A549 treated with GW870086 at 1 μM for 4 hours (cell line): ENCODE results near the gene ZNF524. TPM values are rescaled to one million over a fixed set of nuclear protein-coding genes. Genes with fewer than 3 reads are reported as not detected.

Source experiments
- total RNA-seq: library from RNA; stranded (reverse); fragments of 200-300 nt; extraction: Qiagen RNA extraction; gene quantifications from 5 replicates; pipeline ENCODE4 v1.2.3, GENCODE V29; 2022; ENCODE audit warnings: low read depth

Gene ZNF524, protein sequence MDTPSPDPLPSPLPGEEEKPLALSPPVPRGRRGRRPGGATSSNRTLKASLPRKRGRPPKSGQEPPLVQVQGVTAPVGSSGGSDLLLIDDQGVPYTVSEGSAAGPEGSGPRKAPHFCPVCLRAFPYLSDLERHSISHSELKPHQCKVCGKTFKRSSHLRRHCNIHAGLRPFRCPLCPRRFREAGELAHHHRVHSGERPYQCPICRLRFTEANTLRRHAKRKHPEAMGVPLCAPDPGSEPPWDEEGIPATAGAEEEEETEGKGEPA
- total RNA-seq = 12.5 to 17.5 TPM (median 16.0 TPM) in 5 replicates

DNA sequence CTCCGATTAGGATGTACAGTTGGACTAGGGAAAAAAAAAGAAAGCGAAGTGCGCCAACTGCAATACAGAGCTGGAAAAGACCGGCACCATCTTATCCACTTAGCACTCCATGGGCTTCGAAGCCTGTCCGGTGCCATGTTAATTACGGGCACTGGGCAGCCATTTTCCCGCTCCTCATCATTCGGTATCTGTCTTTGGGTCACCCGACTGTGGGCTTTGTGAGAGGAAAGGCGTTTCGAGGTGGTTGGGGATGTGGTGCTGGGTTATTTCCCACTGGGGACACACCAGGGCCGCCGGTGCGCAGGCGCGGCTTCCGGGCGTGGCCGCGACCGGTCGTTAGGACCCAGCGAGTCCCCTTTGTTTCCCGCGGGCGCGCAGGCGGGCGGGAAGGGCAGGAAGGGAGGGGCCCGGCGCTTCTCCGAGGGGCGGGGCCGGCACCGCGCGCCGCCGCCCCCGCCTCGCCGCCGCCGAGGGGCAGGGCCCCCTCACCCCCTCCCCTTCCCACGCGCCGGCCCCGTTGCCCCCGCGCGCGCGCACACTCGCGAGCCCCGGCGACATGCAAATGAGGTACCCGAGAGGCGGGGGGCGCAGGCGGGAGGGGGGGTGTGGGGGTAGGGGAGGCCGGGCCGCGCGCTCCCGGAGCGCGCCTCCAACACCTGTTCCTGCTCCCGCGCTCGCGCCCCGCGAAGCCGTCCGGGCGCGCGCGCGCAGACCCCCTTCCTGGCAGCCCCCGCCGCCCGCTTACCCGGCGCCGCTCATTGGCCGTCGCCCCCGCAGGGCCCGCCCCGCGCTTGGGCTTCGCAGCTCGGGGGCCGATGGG, at the start of gene ZNF524:
TSS of gene ZNF524 (plus strand) at position 447 of the 820 bp plus-strand sequence. CDS start 1,825 bp downstream, outside the sequence.

GRCh38 chr19:55580628-55581144, 19.4 kb upstream of the ZNF524 start, which contains the start of gene ZNF579:
ZNF579 (minus strand) TSS chr19:55580848; CDS start chr19:55579639, 1,209 bp downstream.

DNA sequence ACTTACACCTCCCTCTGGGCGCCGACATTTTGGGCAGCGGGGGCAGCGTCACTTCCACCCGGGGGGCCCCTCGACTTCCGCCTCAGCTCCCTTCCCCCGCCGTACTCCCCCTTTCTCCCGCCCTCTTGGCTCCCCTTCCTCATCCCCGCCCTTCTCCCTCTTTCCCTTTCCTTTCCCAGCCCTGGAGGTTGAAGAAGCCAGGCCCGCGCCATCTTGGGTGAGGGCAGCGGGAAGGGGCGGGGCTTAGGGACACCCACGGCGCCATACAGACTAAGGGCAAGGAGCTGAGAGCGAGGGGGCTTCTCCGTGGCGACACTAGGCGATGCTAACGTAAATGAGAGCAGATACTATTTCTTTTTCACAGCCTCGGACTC, 633 bp upstream of the ZNF524 start, which contains the start of gene FIZ1:
TSS of gene FIZ1 (minus strand) at position 50 of the 374 bp plus-strand sequence. CDS start 1,652 bp downstream, outside the sequence.

GRCh38 chr19:55605637-55606470, 5.8 kb downstream of the ZNF524 start, which contains the start of gene ZNF865:
ZNF865 (plus strand) TSS chr19:55605647; CDS start chr19:55613619, 7,972 bp downstream.

DNA sequence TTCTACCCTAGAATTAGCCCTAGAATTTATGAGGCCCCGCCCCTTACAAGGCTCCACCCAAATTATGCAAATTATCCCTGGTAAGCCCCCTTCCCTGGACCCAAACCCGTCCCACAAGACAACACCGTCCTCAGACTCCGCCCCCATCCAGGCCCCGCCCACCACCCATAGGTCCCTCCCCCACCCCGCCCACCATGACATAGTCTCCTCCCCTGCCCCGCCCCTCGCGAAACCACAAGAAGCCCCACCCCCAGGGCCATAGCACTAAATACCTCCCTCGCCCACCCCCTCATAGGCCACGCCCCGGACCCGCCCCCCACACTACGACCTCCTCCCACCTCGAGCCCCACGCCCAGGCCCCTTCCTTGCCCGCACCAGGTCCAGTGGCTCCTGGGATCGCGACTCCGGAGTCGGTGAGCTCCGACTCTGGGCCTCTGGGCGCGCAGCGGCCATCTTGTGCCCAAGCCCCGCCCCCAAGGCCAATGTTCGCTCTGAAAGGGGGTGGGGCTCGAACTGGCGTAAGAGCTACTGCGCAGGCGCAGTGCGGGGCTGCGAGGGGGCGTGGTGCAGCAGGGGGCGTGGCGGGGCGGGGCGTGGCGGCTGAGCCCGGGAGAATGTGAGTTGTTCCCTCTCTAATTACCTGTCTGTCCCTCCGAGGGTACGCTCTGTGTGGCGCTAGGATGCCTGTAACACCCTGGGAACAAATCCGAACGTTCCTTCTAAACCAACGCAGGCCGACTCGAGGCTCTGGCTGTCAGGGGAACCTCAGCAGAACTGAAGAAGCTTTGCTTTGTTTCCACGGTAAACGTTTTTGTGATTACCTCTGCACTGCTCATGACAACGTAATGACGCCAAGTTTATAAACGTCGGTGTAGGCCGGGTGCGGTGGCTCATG, 24.3 kb downstream of the ZNF524 start, which contains the start of gene ZNF784:
TSS of gene ZNF784 (minus strand) at position 458 of the 895 bp plus-strand sequence. CDS start at position 453, 5 bp downstream.

GRCh38 chr19:55640577-55641425, 40.7 kb downstream of the ZNF524 start, which contains the start of gene ZNF580:
ZNF580 (plus strand) TSS chr19:55641002; CDS start chr19:55642509, 1,507 bp downstream.

DNA sequence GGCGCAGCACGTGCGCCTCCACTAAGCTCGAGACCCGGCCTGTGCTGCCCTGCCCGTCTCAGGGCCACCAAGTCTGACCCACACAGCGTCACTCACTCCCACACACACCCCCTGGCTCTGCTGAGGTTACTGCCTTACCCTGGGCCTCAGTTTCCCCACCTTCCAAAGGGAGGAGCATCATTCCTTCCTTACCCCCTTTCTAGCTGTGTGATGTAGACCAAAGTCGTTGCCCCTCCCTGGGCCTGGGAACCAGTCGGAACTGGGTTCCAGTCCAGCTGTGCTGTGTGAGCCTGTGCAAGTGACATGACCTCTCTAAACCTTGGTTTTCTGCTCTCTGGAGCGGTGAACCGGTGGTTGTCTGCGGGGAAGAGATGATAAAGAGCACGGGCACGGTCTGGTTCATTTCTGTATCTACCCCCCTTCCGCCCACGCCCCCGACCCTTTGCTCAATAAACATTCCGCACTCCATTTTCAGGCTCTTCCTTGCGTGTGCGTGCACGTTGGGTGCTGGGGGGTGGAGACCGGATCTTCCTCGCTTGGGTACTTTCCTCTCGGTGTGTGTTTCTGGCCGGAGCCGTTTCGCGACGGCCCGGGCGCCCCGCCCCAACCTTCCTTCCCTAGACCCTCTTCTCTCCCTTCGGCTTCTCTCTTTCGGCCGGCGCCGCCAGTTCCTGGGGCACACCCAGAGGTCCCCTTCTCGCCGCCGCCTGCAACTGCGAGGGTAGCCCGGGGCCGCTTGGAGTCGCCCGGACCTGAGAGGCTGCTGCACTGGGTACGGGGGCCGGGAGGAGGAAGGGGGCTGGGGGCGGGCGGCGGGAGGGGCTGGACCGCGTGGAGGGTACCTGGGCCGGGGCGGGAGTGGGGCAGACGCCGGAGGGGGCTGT, 43.2 kb downstream of the ZNF524 start, which contains the start of gene ZNF581:
TSS of gene ZNF581 (plus strand) at position 647 of the 884 bp plus-strand sequence. CDS start 923 bp downstream, outside the sequence.

GRCh38 chr19:55647732-55648584, 47.9 kb downstream of the ZNF524 start, which contains the start of gene CCDC106:
CCDC106 (plus strand) TSS chr19:55648212; CDS start chr19:55649047, 835 bp downstream.

Other genes starting within 250 kb of the ZNF524 start
- gene COX6B2, start 245.6 kb upstream of the ZNF524 start, total RNA-seq = 0.57 to 1.2 TPM (median 0.81 TPM) in 5 replicates
- 0.08 to 0.33 TPM (median 0.13 TPM) in 5 replicates for gene GARIN5B, start 237.0 kb upstream of the ZNF524 start, total RNA-seq
- gene IL11, start 229.8 kb upstream of the ZNF524 start, total RNA-seq = 14.5 to 19.3 TPM (median 18.6 TPM) in 5 replicates
- 0.94 to 2.2 TPM (median 1.7 TPM) in 5 replicates for gene TMEM190, start 223.5 kb upstream of the ZNF524 start, total RNA-seq
- gene TMEM238, start 216.0 kb upstream of the ZNF524 start, total RNA-seq = 2.8 to 9.2 TPM (median 7.0 TPM) in 5 replicates
- gene RPL28, start 214.4 kb upstream of the ZNF524 start, total RNA-seq = 2,491 to 3,078 TPM (median 2,623 TPM) in 5 replicates
- gene UBE2S, start 192.5 kb upstream of the ZNF524 start, total RNA-seq = 343 to 483 TPM (median 443 TPM) in 5 replicates
- gene SHISA7, start 157.0 kb upstream of the ZNF524 start, total RNA-seq = not detected in 5 replicates
- gene ISOC2, start 138.6 kb upstream of the ZNF524 start, total RNA-seq = 51.3 to 61.4 TPM (median 58.4 TPM) in 5 replicates
- not detected in 5 replicates for gene C19orf85, start 135.5 kb upstream of the ZNF524 start, total RNA-seq
- gene ZNF628, start 123.7 kb upstream of the ZNF524 start, total RNA-seq = 4.5 to 7.2 TPM (median 6.7 TPM) in 5 replicates
- 34.8 to 57.0 TPM (median 55.0 TPM) in 5 replicates for gene NAT14, start 115.1 kb upstream of the ZNF524 start, total RNA-seq
- 0.35 to 0.82 TPM (median 0.57 TPM) in 5 replicates for gene SSC5D, start 111.9 kb upstream of the ZNF524 start, total RNA-seq
- gene SBK2, start 63.2 kb upstream of the ZNF524 start, total RNA-seq = 1.3 to 2.3 TPM (median 1.8 TPM) in 5 replicates
- gene SBK3, start 54.7 kb upstream of the ZNF524 start, total RNA-seq = 1.3 to 1.9 TPM (median 1.6 TPM) in 5 replicates
- 20.1 to 37.6 TPM (median 28.4 TPM) in 5 replicates for gene ZNF579, start 19.4 kb upstream of the ZNF524 start, total RNA-seq
- gene FIZ1, start 771 bp upstream of the ZNF524 start, total RNA-seq = 20.5 to 24.3 TPM (median 23.6 TPM) in 5 replicates
- 7.6 to 13.0 TPM (median 12.1 TPM) in 5 replicates for gene ZNF865, start 5.4 kb downstream of the ZNF524 start, total RNA-seq
- gene ZNF784, start 24.3 kb downstream of the ZNF524 start, total RNA-seq = 4.8 to 6.1 TPM (median 5.3 TPM) in 5 replicates
- gene ZNF580, start 40.7 kb downstream of the ZNF524 start, total RNA-seq = 31.0 to 51.4 TPM (median 48.6 TPM) in 5 replicates
- 39.2 to 55.8 TPM (median 47.7 TPM) in 5 replicates for gene ZNF581, start 43.4 kb downstream of the ZNF524 start, total RNA-seq
- gene CCDC106, start 47.9 kb downstream of the ZNF524 start, total RNA-seq = 13.7 to 19.1 TPM (median 18.0 TPM) in 5 replicates
- gene U2AF2, start 54.7 kb downstream of the ZNF524 start, total RNA-seq = 260 to 300 TPM (median 285 TPM) in 5 replicates
- gene EPN1, start 74.9 kb downstream of the ZNF524 start, total RNA-seq = 130 to 211 TPM (median 195 TPM) in 5 replicates
- not detected in 5 replicates for gene NLRP9, start 138.1 kb downstream of the ZNF524 start, total RNA-seq
- 0.53 to 1.2 TPM (median 0.97 TPM) in 5 replicates for gene RFPL4A, start 158.8 kb downstream of the ZNF524 start, total RNA-seq
- 0.23 to 0.49 TPM (median 0.38 TPM) in 3 of 5 replicates, not detected in the others for gene RFPL4AL1, start 168.8 kb downstream of the ZNF524 start, total RNA-seq
- 0.03 to 0.07 TPM in 2 of 5 replicates, not detected in the others for gene NLRP11, start 231.7 kb downstream of the ZNF524 start, total RNA-seq
- not detected in 5 replicates for gene NLRP4, start 236.3 kb downstream of the ZNF524 start, total RNA-seq